ENCODE results near the gene PCCA. TPM values are rescaled to one million over a fixed set of nuclear protein-coding genes. Genes with fewer than 3 reads are reported as not detected.

The PCCA gene
- total and polyA plus RNA-seq, 5 experiments from 2014 or later = 8.9 to 14.5 (median 10.9) TPM

DNA sequence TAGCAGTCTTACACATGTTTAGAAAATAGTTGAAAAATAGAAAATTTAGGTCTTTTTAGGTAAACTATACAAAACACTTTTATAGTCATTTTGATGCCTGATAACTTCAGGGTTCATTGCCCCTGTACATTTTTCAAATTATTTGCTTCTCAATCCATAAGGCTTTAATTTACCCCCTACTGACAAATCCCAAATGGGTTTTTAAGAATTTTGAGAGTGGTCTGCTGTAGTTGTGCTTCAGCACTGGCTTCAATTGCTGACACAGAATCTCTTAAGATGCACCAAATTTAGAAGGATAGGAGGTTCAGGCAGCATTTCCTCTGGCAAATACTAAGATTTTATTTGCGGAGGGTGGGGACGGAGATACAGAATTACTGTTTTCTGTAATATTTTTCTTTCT, 89.4 kb downstream of the PCCA start:
- Mint-ChIP-seq H3K27ac (no peak overlapping the region), H3K9me3 (peaks cover 0 to 5% (median 3%) of the 10 kb centered on the region in 9 donors), H3K4me3 (no peak overlapping the region), H3K4me1 (peaks cover 10 to 20% (median 18%) of the 10 kb centered on the region in 4 donors), H3K36me3 (peaks cover 4 to 6% (median 5%) of the 10 kb centered on the region in 3 donors), H3K27me3 (no peaks in the 10 kb centered on the region)
- no peak for ATAC-seq
- POLR2A ChIA-PET = no interaction called here
- no peak for DNase-seq

DNA sequence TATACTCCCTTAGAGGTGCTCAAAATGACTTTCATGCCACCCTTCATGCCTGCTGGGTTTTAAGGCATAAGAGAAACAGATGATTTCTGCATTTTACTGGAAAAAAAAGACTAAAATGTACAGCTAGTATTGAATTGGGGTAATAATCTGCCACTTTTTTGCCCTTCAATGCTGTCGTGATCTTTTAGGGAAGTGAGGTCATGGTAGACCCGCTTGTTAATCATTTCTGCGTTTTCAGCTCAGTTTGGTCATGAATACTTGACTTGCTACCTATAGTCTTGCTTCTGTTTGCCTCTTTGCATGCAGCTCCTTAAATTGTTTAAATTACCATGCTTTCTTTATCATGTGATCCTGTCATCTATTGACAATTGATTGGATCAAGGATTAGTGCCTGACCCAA, 90.4 kb downstream of the PCCA start:
- Mint-ChIP-seq H3K4me1 (peaks cover 20 to 30% (median 27%) of the 10 kb centered on the region in 4 donors), H3K36me3 (no peaks in the 10 kb centered on the region), H3K9me3 (no peaks in the 10 kb centered on the region), H3K4me3 (no peak overlapping the region), H3K27ac (no peak overlapping the region), H3K27me3 (no peaks in the 10 kb centered on the region)
- POLR2A ChIA-PET = no interaction called here
- ATAC-seq (no peak), DNase-seq (no peak)

DNA sequence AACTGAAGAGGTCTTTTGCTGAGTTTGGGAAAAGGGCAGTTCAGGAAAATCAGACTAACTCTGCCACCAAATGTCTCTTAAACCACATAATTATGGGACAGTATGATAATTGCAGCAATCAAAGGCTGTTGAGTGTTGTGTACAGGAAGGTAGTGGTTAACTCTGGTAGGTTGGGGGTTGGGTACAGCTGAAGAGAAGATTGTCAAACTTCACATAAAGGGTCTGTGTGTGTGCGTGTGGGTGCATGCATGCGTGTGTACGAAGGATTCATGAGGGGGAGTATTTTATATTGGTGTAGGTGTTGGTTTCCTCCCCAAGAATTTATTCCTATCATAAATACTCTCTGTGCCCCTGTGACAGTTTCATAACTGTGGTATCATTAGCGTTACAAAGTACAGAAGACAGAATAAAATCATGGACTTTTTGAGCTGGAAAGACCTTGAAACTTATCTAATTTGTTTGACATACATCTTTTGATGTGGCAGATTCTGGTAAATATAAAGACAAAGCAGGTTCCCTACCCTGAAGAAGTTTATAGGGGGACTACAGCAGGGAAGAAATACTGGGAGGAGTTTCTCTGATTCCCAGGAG, 94.1 kb downstream of the PCCA start:
- peaks cover 0 to 2% (median 0%) of the 10 kb centered on the region in 3 donors for H3K36me3 Mint-ChIP-seq
- DNase-seq (peak in 4 of 10 donors; percentile 25 to 54 (median 32)), ATAC-seq (peak; percentile 53 to 89)
- peak overlapping the region in 9 of 10 donors; percentile 3 to 85 (median 35) for H3K27ac Mint-ChIP-seq
- no peaks in the 10 kb centered on the region for H3K9me3 Mint-ChIP-seq
- H3K4me1 Mint-ChIP-seq = peaks cover 20 to 33% (median 27%) of the 10 kb centered on the region in 4 donors
- no peaks in the 10 kb centered on the region for H3K27me3 Mint-ChIP-seq
- POLR2A ChIA-PET = interaction anchor here (1.2 kb wide), 1 partner anchor 525 kb away, joined by 3 read pairs; no protein-coding TSS in a partner anchor
- peak overlapping the region in 9 of 10 donors; percentile 8 to 67 (median 56) for H3K4me3 Mint-ChIP-seq

DNA sequence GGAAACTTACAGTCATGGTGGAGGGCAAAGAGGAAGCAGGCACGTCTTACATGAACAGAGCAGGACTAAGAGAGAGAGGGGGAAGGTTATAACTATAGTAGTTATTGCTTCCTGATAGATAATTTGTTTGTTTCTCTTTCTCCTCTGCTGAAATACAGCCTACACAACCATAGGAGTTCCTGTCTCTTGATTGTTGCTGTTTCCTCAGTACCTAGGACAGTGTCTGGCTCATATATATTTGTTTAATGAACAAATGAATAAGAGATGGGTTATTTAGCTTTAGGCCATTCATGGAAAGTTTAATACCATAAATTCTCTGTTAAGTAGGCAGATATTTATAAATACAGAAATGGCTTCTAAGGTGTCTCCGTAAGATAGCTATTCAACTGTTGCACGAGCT, 95.2 kb downstream of the PCCA start:
- no peak for ATAC-seq
- peak overlapping the region in 2 of 10 donors; percentile 21 to 73 for H3K27ac Mint-ChIP-seq

DNA sequence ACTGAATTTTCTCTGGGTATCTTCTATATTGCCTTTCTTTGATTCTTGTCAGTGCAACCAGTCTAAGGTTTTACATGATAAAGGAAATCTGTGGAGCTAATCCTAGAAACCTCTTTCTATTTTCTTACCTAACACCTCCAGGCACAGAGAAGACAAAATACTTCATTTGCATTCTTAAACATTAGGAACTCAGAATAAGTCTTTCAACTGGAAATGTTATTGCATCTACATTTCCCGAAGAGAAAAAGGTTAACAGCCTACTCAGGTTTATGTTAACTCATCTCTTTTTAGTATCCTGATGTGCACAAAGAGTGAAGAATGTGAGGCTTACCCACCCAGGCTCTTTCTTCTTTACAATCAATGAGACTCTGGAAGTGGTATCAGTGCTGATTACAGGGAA, 106.7 kb downstream of the PCCA start:
- ATAC-seq (no peak), DNase-seq (no peak)
- POLR2A ChIA-PET = no interaction called here
- Mint-ChIP-seq H3K9me3 (no peaks in the 10 kb centered on the region), H3K4me3 (no peak overlapping the region), H3K36me3 (no peaks in the 10 kb centered on the region), H3K4me1 (peaks cover 0 to 2% (median under 1%) of the 10 kb centered on the region in 4 donors), H3K27me3 (no peaks in the 10 kb centered on the region), H3K27ac (no peak overlapping the region)

More for the DNA sequence above, 95.2 kb downstream of the PCCA start:
- Mint-ChIP-seq H3K4me1 (peaks cover 20 to 33% (median 27%) of the 10 kb centered on the region in 4 donors), H3K4me3 (no peak overlapping the region), H3K36me3 (peaks cover 0 to 2% (median 0%) of the 10 kb centered on the region in 3 donors), H3K27me3 (no peaks in the 10 kb centered on the region), H3K9me3 (no peaks in the 10 kb centered on the region)
- no peak for DNase-seq
- POLR2A ChIA-PET = interaction anchor here (1.2 kb wide), 1 partner anchor 526 kb away, joined by 3 read pairs; no protein-coding TSS in a partner anchor

DNA sequence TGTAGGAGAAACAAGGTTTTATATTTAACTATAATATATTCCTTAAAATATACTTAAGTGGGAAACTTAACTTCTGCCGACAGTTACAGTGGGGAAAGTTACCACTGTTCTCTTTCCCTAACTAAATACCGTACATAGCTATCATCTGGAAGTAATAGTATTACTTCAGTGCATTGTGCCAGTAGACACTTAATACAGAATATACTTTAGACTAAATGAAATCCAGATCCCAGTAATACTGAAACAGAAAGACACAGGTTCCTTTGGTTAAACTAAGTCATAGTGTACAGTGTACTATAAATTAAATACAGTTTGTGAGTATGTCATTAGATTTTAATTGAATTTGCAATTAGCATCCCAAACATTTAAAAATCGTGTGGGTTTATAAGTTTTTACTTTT, 107.5 kb downstream of the PCCA start:
- DNase-seq (no peak), ATAC-seq (no peak)
- Mint-ChIP-seq H3K4me1 (peaks cover 0 to 2% (median 0%) of the 10 kb centered on the region in 4 donors), H3K9me3 (no peaks in the 10 kb centered on the region), H3K27ac (no peak overlapping the region), H3K4me3 (no peak overlapping the region), H3K27me3 (no peaks in the 10 kb centered on the region), H3K36me3 (no peaks in the 10 kb centered on the region)
- POLR2A ChIA-PET = interaction anchor here (0.6 kb wide), 1 partner anchor 1723 kb away, joined by 3 read pairs; no protein-coding TSS in a partner anchor

DNA sequence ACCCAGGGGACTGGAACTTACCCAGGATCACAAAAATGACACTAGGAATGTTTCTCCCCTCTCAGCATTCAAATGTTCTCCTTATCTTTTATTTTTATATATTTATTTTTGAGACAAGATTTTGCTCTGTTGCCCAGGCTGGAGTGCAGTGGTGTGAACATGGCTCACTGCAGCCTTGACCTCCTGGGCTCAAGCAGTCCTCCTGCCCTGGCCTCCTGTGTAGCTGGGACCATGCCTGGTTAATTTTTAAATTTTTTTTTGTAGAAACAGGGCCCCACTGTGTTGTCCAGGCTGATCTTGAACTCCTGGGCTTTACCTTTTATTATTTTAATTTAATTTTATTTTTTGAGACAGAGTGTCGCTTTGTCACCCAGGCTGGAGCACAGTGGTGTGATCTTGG, 108.2 kb downstream of the PCCA start:
- Mint-ChIP-seq H3K27me3 (no peaks in the 10 kb centered on the region), H3K4me3 (no peak overlapping the region), H3K4me1 (peaks cover 0 to 2% (median 0%) of the 10 kb centered on the region in 4 donors), H3K9me3 (peaks cover 0 to 2% (median 0%) of the 10 kb centered on the region in 9 donors), H3K27ac (no peak overlapping the region), H3K36me3 (peaks cover 0 to 1% (median 0%) of the 10 kb centered on the region in 3 donors)
- ATAC-seq (no peak), DNase-seq (no peak)
- POLR2A ChIA-PET = no interaction called here

DNA sequence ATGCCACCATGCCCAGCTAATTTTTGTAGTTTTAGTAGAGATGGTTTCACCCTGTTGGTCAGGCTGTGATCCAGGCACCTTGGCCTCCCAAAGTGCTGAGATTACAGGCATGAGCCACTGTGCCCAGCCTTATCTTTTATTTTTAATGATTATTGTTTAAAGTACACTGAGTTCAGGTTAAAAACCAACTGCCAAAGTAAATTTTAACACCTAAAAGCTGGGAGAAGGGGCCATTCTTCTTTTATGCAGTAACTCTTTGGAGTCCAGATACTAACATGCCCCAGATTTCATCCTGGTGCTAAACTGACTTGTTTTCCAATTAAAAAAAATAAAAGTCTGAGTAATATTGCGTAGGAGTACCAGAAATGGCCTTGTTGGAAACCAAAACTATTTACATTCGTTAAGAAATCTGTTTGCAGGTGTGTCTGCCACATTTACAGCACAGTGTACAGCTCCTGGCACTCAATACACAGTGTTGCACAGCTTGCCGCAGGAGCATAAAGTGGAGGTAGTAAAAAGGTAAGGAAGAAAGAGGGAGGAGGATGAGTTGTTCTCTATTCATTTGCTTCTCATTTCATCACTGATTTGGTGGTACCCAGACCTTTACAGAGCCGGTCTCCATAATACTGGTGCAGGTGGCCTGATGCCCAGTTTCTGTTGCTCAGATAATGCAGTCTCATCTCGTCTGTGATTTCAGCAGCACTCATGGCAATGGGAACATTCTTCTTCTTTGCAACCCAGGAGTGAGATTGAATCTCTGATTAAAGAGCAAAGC, 108.9 kb downstream of the PCCA start:
- DNase-seq = no peak
- peaks cover 0 to 1% (median 0%) of the 10 kb centered on the region in 3 donors for H3K36me3 Mint-ChIP-seq
- no peaks in the 10 kb centered on the region for H3K4me1 Mint-ChIP-seq
- POLR2A ChIA-PET = no interaction called here
- no peaks in the 10 kb centered on the region for H3K27me3 Mint-ChIP-seq
- no peak overlapping the region for H3K4me3 Mint-ChIP-seq
- H3K27ac Mint-ChIP-seq = no peak overlapping the region
- peaks cover 0 to 4% (median 0%) of the 10 kb centered on the region in 9 donors for H3K9me3 Mint-ChIP-seq
- ATAC-seq = no peak

DNA sequence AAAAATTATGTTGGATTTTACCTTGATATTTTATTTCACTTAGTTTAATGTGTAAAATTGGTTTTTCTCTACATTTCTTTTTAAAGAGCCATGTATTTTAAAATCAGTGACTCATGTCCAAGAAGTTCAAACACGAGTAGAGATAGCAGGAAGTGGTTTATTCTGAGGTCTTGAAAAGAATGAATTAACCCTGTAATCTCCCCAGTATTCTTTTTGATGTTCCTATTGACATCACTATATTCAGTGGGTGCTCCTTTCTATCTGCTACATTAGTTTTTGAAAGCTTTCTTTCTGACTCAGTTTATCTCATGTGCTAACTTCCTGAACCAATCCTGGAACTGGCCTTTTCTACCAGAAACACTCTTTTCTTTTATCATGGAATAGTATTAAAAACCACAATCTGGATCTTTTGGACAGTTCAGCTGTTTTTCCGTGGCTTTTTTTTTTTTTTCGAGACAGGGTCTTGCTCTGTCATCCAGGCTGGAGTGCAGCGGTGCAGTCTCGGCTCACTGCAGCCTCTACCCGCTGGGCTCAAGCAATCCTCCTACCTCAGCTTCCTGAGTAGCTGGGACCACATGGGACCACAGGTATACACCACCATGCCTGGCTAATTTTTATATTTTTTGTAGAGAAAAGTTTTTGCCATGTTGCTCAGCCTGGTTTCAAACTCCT, 114.9 kb downstream of the PCCA start:
- peak; percentile 94 to 98 for ATAC-seq
- Mint-ChIP-seq H3K9me3 (peaks cover 0 to 8% (median 0%) of the 10 kb centered on the region in 9 donors), H3K27ac (peak overlapping the region in 3 of 10 donors; percentile 68 to 76 (median 75)), H3K4me3 (peak overlapping the region; percentile 51 to 86 (median 74)), H3K27me3 (no peaks in the 10 kb centered on the region), H3K4me1 (peaks cover 7 to 22% (median 22%) of the 10 kb centered on the region in 4 donors), H3K36me3 (peaks cover 0 to 3% (median 1%) of the 10 kb centered on the region in 3 donors)
- peak in 3 of 10 donors; percentile 20 to 62 (median 58) for DNase-seq
- POLR2A ChIA-PET = no interaction called here

DNA sequence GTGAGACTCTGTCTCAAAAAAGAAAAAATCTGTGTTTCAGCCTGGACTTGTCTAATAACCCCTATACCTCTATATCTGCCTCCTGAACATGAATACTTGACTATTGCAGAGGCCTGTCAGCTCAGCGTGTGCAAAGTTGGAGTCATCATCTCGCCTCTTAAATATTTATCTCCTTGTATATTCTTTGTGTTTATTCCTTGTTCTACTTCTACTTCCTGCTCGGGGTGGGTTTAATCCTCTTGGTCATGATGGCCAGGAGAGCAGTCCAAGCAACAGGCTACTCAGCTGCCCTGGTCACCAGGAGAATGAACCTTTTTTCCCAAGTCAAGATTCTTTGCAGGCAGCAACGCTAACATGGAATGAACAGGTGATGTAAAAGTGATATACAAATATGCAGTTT, 119.1 kb downstream of the PCCA start:
- H3K27me3 Mint-ChIP-seq = no peaks in the 10 kb centered on the region
- DNase-seq = no peak
- H3K9me3 Mint-ChIP-seq = peaks cover 0 to 8% (median 0%) of the 10 kb centered on the region in 9 donors
- no peak overlapping the region for H3K4me3 Mint-ChIP-seq
- peaks cover 7 to 28% (median 22%) of the 10 kb centered on the region in 4 donors for H3K4me1 Mint-ChIP-seq
- ATAC-seq = no peak
- no peak overlapping the region for H3K27ac Mint-ChIP-seq
- peaks cover 23 to 31% (median 26%) of the 10 kb centered on the region in 3 donors for H3K36me3 Mint-ChIP-seq
- POLR2A ChIA-PET = no interaction called here

DNA sequence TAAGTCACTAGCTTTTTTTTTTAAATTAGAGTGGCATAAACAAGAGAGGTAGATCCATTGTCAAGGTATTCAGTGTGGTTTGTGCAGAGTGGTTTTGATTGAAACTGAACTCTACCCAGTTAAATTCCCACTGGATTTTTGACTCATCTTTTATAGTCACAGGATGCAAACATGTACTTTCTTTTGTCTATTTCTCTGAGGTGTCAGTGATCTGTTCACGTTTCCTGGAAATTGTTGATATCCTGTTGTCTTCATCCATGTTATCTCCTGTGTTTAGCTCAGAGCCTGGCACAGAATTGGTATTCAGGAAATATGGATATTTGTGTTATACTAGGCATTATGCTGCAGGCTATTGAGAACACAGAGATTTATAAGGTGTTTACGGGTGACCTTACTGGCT, 119.7 kb downstream of the PCCA start:
- Mint-ChIP-seq H3K27me3 (no peaks in the 10 kb centered on the region), H3K36me3 (peaks cover 26 to 32% (median 32%) of the 10 kb centered on the region in 3 donors), H3K4me1 (peaks cover 6 to 29% (median 17%) of the 10 kb centered on the region in 4 donors), H3K27ac (no peak overlapping the region), H3K9me3 (peaks cover 0 to 10% (median 0%) of the 10 kb centered on the region in 9 donors), H3K4me3 (no peak overlapping the region)
- POLR2A ChIA-PET = no interaction called here
- DNase-seq (no peak), ATAC-seq (no peak)

DNA sequence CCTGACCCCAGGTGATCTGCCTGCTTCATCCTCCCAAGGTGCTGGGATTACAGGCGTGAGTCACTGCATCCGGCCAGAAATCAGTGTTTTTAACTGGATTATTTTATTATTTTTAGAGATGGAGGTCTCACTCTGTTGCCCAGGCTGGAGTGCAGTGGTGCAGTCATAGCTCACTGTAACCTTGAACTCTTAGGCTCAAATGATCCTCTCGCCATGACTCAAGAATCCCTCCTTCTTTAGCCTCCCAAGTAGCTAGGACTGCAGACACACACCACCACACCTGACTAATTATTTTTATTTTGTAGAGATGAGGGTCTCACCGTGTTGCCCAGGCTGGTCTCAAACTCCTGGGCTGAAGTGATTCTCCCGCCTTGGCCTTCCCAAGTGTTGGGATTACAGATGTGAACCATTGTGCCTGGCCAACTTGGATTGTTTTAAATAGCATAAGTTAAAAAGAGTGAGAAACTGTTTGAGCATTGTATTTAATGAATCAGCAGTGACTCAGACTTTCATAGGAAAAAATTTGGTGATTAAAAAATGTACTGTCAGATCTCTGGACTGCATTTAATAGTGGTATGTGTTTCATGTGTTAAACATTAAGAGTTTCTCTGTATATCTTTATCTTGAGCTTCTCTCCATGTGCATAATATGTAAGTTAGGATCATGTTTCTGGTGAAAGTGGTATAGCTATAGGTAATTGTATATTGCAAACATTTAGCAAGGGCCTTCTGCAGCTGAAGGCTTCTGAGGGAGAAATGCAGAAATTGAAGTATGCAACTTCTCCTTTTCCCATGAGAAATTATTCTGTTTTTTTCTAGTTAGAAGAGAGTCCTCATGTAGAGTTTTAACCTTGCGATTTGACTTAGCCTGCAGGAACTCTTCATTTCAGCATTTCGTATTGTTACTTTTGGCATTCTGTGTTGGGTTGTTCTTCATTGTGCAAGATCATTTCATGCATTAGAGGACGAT, 121.2 kb downstream of the PCCA start:
- POLR2A ChIA-PET = no interaction called here
- no peak for DNase-seq
- ATAC-seq = no peak
- Mint-ChIP-seq H3K4me1 (peaks cover 2 to 14% (median 4%) of the 10 kb centered on the region in 4 donors), H3K9me3 (peaks cover 0 to 10% (median 0%) of the 10 kb centered on the region in 9 donors), H3K27ac (no peak overlapping the region), H3K27me3 (no peaks in the 10 kb centered on the region), H3K36me3 (peaks cover 31 to 44% (median 41%) of the 10 kb centered on the region in 3 donors), H3K4me3 (no peak overlapping the region)

Measured in naive thymus-derived CD8-positive, alpha-beta T cell (primary cell).